Ammon's horn (tissue), 1 donor: Measurements from ENCODE around the gene PIEZO2.

Source experiments
- DNase-seq: peaks from one replicate; pipeline ENCODE4 v3.0.0-alpha.2; 2016; ENCODE audit warnings: low spot score

Gene PIEZO2

DNA sequence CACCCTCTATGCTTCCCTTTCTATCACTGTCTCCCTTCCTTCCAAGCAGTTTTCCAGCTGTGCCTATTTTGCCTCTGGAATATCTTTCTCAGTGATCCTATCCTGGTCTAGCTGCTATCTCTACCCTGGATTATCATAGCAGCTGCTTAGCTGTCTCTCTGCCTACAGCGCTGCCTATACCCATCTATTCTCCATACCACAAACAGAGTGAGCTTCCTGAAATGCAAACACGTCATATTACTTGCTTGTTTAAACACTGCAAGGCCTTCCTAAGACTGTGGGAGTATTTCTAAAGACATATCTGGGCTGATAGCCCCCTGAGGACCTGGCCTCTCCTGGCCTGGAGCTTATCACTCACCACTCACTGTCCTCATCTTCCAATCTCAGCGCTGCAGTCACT is 403.4 kb downstream of the PIEZO2 start:
- DNase-seq = no peak

DNA sequence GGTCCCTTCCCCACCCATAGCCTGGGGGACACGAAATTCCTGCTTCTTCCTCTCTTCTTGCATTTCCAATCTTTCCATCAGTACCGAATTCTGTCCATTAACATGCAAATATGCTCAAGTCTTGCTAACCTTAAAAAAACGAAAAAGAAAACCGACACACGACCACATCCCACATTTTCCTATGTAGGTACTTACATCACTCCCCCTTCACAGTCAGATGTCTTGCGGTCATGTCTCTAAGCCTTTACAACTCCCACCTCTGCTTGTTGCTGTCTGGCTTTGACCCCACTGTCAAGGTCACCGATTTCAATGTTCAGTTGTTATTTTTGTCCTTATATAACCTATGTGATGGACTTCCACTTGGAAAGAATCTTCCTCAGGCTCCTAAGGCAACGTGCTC is 404.1 kb downstream of the PIEZO2 start:
- DNase-seq = no peak

DNA sequence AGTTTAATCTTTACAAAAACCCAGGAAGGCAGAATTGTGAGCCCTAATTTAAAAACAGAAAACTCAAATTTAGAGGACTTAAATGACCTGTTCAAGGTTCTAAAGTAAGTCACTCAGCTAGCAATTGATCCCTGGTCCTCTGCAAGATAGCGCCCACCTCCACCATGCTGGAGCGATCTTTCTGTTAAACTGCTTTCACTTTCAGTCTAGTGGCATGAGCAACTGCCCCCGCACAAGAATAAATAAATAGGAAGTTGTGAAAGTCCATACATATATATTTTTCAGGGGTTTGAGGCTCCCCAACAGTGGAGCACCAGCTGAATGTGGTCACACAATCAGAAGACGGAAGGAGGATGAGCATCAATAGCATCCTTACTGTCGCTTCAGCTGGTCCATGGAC is 405.6 kb downstream of the PIEZO2 start:
- DNase-seq = no peak

DNA sequence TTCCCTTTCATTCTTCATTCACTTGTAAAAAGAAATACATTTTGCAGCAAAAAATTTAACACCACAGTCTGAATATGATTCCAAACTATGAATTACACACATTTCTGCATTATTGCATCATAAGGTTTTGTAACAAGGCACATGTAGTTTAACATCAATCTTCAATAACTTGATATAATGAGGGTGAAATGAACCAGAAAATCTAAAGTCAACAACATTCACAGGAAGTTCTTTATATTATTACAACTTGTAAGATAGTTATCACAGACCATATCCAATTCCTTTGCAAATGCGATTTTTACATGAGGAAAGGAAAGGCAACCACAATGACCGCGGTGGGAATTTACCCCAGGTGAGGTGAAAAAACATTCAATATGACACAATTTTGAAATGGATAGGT is 410.2 kb downstream of the PIEZO2 start:
- DNase-seq = no peak

DNA sequence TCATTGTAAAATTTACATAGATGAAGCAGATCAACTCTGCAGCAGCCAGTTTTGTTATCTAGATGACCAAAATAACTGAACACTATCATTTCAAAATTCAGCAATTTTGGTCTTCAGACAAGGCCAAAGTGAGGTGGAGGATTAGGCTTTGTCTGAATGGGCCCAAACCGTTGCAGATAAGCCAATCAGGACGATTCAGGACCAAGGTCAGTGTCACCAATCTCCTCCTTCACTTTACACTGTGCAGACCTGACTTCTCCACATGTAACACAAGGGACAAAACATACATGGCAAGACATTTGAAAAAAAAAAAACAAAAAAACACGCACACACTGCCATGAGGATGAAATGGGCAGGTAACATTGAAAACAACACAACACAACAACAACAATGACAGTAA is 412.4 kb downstream of the PIEZO2 start:
- DNase-seq = no peak

DNA sequence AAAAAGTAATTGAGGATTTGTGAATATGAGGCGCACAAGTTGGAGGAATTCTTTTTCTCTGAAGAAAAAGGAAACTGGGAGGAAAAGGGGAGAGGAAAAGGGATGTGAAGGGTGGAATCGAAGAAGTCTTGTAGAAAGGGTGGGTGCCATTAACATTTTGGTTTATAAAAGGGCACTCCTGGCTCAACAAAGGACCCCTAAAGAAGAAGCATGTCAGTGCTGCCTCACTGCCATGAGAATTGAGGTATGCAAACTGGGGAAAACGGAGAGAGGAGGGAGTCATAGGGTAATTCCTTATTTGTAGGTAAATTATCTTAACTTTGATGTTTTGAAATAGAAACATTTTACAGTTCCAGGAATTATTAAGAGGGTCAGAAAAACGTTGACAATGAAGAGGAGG is 416.4 kb downstream of the PIEZO2 start:
- DNase-seq = no peak

DNA sequence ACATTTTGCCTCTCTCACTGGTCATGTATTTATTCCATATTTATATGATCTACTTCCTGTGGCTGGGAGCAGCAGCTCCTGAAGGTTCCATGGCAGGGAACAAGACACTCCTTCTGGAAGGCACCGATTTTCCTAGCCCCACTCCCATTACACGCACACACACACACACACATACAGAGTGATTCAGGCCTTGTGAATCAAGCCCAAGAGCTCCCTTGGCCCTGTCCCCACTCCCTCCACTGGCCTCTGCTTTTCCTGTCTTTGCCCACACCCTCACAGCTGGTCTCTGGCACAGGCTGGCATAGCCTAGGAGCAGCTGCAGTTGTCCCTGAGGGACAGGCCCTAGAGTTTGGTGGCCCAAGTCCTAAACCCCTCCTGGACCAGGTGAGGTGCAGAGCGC is 421.9 kb downstream of the PIEZO2 start:
- DNase-seq = peak; percentile 39

DNA sequence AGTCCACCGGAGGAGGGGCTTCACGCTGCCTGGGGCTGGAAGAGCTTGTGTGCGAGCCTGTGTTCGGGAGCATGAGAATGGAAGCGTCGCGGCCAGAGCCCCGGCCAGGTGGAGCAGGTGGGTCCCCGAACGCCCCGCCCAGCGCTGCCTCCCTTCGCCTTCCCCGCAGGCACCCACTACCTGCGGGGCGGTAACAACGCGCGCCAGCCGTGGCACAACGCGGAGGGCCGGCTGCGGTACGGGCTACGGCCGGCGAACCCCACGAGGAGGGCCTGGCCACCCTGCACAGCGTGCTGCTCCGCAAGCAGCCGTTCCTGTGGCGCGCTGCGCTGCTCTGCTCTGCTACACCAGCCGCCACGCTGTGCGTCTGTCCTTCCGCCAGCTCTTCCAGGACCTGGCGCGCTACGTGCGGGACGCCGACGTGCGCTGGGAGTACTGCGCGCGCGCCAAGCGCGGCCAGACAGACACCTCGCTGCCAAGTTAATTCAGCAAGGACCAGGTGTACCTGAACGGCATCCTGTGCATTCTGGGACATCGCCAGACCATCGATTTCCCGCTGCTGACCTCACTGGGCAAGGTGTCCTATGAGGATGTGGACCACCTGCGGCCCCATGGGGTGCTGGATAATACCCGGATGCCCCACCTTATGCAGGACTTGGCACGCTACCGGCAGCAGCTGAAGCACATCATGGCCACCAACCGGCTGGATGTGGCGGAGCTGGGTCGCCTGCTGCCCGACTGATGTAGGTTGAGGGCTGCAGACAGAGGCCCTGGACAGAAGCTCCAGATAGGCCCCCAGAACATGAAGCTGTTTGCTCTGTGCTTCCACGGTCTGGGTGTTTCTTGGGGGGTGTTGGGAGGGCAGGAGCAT is 422.9 kb downstream of the PIEZO2 start:
- peak; percentile 41 for DNase-seq

DNA sequence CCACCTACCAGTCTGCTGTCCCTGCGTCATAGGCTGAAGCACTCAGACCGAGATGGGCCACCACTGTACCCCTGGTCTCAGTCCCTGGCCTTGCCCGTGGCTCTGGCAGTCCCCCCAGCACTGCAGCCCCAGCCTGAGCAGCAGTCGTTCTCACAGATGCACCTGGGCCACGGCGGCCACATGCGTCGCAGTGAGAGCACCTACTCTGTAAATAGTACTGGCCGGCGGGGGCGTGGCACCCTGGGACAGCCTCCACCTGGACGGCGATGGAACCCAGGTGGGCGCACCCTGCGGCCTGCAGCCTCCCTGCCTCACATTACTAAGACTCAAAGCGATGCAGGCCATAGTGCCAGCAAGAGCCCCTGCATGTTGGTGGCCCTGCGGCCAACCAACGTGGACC is 424.7 kb downstream of the PIEZO2 start:
- no peak for DNase-seq

DNA sequence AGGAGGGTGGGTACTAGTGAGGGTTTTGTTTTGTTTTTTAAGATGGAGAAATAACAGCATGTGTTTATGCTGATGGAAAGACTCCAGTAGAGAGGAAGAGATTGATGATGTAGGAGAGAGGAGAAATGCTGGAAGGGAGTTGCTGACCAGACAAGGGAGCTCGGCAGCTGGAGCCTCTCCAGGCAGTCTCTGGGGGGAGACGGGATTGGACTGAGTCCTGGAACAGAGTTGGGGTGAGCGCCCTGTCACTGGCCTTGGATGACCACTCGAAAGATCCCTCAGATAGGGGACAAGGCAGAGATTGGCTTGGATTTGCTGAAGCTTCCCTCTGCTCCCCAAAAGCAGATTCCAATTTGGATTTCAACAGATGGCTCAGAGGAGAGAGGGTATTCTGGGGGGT is 425.9 kb downstream of the PIEZO2 start:
- DNase-seq = no peak

DNA sequence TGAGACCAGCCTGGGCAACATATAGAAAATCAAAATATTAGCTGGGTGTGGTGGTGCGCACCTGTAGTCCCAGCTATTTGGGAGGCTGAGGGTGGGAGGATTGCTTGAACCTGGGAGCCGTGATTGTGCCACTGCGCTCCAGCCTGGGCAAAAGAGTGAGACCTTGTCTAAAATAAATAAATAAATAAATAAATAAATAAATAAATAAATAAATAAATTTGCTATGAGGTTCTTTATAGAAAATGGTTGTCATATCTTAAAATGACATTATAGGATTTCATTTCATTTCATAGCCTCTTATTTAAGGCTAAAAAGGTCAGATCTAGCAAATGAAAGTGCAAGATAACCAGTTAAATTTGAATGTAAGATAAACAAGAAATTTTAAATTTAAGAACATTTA is 430.6 kb downstream of the PIEZO2 start:
- DNase-seq = no peak

DNA sequence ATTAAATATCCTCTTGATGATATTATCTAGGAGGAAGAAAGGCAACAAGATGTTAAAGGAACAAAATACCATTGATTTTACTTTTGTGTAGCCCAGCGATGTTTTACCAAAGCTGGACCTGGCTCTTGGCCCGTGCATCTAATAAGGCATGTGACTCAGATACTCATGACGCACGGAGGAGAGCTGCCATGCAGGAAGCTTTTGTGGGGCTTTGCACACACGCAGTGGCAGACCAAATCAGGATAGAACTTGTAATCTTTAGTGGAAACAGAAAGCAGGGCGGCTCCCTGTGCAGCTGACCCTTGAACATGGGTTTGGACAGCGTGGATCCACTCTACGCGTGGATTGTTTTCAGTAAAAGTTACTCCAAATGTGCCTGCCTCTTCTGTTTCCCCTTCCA is 433.6 kb downstream of the PIEZO2 start:
- no peak for DNase-seq

DNA sequence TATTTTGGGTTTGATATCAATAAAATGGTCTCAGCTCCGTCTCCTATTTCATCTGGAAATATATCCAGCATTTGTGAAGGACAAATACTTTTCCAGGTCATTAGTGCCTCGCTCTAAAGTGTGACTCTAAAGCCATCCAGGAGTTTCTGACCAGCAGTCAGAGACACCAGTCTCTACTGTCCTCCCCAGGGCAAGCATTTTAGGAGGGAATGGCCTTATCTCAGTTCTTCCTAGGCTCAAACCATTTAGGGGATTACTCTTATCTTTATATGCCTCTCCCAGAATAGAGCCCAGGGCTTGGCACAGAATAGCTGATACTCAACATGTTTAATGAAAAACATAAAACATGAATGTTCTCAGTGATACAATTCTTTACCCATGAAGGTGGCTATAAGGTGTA is 436.0 kb downstream of the PIEZO2 start:
- DNase-seq = no peak

DNA sequence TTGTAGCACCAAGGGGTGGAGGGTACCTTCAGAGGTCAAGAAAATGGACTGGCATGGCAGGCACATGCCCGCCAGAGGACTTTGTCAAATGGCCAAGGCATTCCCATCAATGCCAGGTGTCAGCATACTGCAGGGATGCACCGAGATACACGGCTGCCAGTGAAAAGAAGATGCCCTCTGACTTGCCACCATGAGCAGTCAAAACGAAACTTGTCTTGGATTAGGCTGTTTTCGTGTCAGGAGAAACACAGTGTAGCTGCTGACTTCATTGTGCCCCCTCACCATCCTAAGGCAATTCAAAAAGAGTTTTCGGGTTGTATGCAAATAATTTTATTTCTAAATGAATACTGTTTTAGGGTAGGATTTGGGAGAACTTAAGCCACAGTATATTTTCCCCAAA is 442.1 kb downstream of the PIEZO2 start:
- DNase-seq = no peak

DNA sequence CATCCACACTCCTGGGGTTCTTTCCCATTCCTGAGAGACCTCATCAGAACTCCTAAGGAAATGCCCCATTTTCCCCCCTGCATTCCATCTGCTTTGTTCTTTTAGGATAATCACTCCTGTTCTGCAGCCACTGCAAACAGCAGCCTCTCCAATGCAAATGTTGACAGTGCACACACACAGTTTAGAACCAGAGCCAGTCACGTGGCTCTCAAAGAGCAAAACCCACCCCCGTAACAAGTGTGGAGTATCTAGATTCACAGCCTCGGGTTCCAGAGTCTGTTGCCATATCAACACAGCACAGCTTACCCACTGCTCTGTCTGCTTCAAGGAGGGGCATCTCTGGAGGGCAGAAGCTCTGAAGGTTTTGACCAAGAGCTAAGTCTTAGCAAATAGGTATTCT is 443.6 kb downstream of the PIEZO2 start:
- peak; percentile 63 for DNase-seq

DNA sequence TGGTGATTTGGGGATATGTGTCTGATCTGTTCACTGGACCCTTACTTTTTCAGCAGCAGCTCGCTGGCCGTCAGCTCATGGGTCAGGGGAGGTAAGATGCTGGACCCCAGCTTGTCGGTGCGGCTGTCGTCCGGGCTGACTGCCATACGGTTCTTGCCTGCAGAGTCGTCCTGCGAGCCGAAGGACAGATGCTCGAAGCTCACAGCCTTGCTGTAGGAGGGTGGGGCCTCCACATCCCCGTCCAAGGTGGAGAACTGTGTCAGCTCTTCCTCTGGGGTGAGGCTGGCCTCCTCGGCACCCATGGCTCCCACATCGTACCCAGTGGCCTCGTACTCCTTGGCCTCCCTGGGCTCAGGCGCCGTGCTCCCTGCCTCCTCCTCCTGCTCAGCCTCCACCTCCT is 444.1 kb downstream of the PIEZO2 start:
- no peak for DNase-seq

DNA sequence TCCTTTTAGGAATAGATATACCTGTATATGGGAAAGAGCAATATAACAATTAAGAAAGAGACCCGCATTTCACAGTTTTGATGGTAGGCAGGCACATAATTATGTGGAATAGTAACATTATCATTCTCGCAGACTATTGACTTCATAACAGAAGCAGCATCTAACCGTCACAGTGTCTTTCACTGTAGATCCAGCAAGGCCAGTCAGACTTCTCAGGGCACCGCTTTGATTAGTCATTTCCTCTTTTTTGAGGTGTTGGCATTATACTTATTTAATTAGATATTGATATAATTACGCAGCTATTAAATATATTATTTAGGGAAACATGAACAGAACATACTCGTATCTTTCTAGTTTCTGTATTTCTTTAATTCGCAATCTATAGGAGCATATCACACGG is 447.2 kb downstream of the PIEZO2 start:
- DNase-seq = no peak

DNA sequence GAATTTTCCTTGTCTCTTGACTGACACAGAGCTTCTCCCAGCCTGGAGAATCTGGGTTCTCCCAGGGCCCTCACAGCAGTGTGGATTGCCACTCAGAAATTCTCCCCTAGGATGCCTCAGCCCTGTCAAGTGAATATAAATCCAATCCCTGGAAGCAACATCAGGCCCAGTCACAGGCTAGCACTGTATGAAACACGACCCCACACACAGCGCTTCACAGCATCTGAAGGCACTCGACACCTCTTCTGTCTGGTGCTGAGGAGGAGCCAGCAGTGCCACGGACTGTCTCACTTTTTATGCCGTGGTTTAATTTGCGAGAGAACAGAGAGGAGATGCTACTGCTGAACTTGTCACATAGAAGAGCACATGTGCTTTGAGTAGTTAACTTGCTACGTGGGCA is 459.0 kb downstream of the PIEZO2 start:
- no peak for DNase-seq

DNA sequence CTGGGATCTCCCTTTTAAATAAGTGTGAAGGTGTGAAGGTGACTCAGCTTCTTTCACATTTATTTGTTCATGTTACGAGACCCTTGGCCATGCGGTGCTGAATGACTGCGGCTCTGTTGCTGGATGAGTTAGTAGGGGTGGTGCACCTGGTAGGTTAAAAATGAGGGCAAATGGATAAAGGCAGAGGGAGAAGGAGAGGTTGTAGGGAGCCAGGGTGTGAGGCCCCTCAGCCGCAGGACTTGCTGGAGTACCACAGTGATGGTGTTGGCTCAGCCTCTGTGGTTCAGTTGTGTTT is 459.4 kb downstream of the PIEZO2 start:
- no peak for DNase-seq

DNA sequence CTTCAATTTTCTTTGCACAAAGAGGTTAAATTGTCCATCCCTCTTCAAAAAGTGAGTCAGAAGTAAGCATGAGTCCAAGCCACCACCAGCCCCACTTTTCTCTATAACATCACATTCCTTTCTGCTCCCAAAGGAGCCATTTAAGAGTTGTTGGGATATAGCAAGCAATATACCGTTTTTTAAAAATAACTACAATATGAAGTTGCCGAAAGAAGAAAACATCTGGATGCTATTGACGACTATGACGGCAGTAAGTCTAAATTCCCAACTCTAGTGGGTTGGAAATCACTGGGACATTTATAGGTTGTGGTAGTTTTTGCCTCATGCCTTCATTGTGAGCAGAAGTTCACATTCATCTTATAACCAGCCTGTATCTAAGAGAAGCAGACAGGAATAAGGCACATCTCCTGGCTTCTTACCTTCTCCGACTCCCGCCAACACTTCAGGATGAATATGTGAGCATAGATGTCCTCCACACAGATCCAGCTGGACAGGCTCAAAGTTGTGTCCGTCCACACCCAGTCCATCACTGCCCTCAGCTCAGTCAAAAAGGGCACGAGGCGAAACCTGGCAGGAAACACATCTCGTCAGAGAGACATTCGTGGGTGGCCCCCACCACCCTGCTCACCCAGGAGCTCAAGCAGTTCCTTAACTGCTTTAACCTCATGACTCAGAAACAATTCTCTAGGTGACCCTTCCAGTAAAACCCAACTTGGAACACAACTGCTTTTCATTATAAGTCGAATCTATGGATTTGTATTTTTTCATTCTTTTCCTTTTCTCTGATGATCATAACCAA is 459.9 kb downstream of the PIEZO2 start:
- no peak for DNase-seq

DNA sequence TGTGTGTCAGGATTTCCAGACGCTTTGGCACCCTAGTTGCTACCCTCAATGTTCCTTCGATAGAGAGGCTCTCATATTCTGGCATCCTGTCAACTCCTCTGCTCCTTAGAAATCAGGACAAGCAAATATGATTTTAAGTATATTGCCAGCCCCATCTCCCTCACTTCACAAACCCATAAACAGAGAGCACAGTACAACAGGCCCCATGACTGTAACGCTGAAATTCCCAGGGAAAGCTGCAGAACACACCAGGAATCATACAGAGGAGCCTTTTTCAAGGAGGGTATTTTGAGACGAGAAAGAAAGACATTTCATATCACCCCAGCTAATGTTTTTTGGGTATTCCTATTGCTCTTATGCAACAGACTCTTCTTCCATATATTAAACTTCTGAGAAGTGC is 460.6 kb downstream of the PIEZO2 start:
- no peak for DNase-seq

DNA sequence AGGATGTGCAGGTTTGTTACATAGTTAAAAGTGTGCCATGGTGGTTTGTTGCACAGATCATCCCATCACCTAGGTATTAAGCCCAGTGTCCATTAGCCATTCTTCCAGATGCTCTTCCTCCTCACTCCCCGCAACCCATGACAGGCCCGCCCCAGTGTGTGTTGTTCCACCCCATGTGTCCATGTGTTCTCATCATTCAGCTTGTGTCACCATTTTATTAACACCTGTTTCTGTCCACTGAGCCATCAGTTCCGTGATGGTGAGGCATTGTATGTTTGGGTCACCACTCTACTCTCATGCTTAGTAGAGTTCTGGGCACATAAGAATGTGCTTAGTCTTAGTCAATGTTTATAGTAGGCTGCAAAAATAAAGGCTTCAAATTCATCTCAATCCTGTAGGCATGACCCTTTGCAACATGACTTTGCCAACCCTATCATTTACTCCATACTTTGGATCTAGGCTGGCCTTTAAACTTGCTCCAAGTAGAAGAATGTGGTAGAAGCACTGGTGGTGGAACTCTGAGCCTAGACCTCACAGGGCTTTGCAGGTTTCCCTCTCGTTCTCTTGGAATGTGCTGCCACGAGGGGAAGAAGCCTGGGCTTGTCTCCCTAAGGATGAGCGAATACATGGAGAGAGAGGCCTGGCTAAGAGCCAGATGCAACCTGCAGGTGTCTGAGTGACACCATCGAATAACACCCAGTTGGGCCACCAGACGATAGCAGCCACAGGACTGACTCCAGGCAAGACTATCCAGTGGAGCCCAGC is 462.0 kb downstream of the PIEZO2 start:
- DNase-seq = no peak

DNA sequence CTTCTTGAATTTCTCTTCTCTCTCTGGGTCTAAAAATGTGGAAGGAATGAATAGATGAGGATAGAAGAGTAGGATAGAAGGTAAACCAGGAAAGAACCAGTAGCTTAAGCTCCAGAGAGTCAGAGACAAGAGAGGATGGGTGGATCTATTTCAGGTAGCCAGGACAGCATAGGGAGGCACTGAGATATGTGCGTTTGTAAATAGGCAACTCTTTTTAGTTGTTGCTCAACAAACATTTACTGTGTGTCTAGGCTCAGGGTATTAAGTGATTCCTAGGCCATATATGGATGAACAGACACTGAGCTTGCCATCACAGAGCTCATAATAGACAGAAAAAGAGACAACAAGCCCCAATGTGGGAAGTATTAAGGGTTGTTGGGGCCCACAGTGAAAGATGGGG is 463.1 kb downstream of the PIEZO2 start:
- DNase-seq = no peak
